H9 (cell line): Measurements from ENCODE around the gene PLXNB2. TPM values are rescaled to one million over a fixed set of nuclear protein-coding genes. Genes with fewer than 3 reads are reported as not detected.

Experiments
- DNase-seq: peaks from one replicate; pipeline ENCODE4 v3.0.0-alpha.2; 2017
- H2AFZ ChIP-seq: one replicate; pipeline ENCODE4 v1.6.1; 2013; ENCODE audit warnings: mild to moderate bottlenecking, low read length, control low read depth, moderate library complexity
- H2AK5ac ChIP-seq: 2 replicates; pipeline ENCODE4 v1.6.1; 2013; ENCODE audit warnings: low read length, control low read depth, mixed read lengths; ENCODE audit not compliant: insufficient read length
- H2BK120ac ChIP-seq: one replicate; pipeline ENCODE4 v1.6.1; 2013; ENCODE audit warnings: low read depth, mild to moderate bottlenecking, low read length, control low read depth, inconsistent platforms; ENCODE audit not compliant: poor library complexity, severe bottlenecking
- H2BK12ac ChIP-seq: 2 replicates; pipeline ENCODE4 v1.6.1; 2013; ENCODE audit warnings: low read length, control low read depth, mixed read lengths, low read depth; ENCODE audit not compliant: insufficient read length
- H2BK15ac ChIP-seq: 2 replicates; pipeline ENCODE4 v1.6.1; 2013; ENCODE audit warnings: low read depth, low read length, control low read depth
- H2BK20ac ChIP-seq: one replicate; pipeline ENCODE4 v1.6.1; 2013; ENCODE audit warnings: low read depth, mild to moderate bottlenecking, low read length, control low read depth, inconsistent platforms; ENCODE audit not compliant: poor library complexity, severe bottlenecking
- H2BK5ac ChIP-seq: 2 replicates; pipeline ENCODE4 v1.6.1; 2013; ENCODE audit warnings: low read length, control low read depth, mixed read lengths; ENCODE audit not compliant: insufficient read length
- H3K14ac ChIP-seq: 2 replicates; pipeline ENCODE4 v1.6.1; 2013; ENCODE audit warnings: low read length, control low read depth; ENCODE audit not compliant: insufficient read depth
- H3K18ac ChIP-seq: 2 replicates; pipeline ENCODE4 v1.6.1; 2013; ENCODE audit warnings: low read depth, mild to moderate bottlenecking, mixed read lengths, low read length, control low read depth; ENCODE audit not compliant: insufficient read length
- H3K23ac ChIP-seq: 2 replicates; pipeline ENCODE4 v1.6.1; 2013; ENCODE audit warnings: low read length, control low read depth, mixed read lengths, low read depth; ENCODE audit not compliant: insufficient read length
- H3K23me2 ChIP-seq: 2 replicates; pipeline ENCODE4 v1.6.1; 2013; ENCODE audit warnings: low read depth, mild to moderate bottlenecking, mixed read lengths, low read length, control low read depth; ENCODE audit not compliant: insufficient read length, poor library complexity, severe bottlenecking
- H3K27ac ChIP-seq: 2 replicates; pipeline ENCODE4 v1.5.1; 2013; ENCODE audit warnings: low read length, control low read depth, mixed read lengths, low read depth; ENCODE audit not compliant: insufficient read length
- H3K27me3 ChIP-seq: 2 replicates; pipeline ENCODE4 v1.6.1; 2013; ENCODE audit warnings: low read length, control low read depth, inconsistent platforms; ENCODE audit not compliant: insufficient read depth
- H3K4ac ChIP-seq: 2 replicates; pipeline ENCODE4 v1.6.1; 2013; ENCODE audit warnings: low read depth, mild to moderate bottlenecking, control low read depth, inconsistent platforms, low read length, moderate library complexity
- H3K4me1 ChIP-seq: 2 replicates; pipeline ENCODE4 v1.6.1; 2013; ENCODE audit warnings: low read length, control low read depth, inconsistent platforms; ENCODE audit not compliant: insufficient read depth
- H3K4me2 ChIP-seq: 2 replicates; pipeline ENCODE4 v1.6.1; 2013; ENCODE audit warnings: low read length, control low read depth, mixed read lengths; ENCODE audit not compliant: insufficient read length, insufficient read depth
- H3K56ac ChIP-seq: 2 replicates; pipeline ENCODE4 v1.6.1; 2013; ENCODE audit warnings: low read depth, mild to moderate bottlenecking, mixed read lengths, low read length, control low read depth; ENCODE audit not compliant: insufficient read length
- H3K79me1 ChIP-seq: 2 replicates; pipeline ENCODE4 v1.6.1; 2013; ENCODE audit warnings: low read depth, mild to moderate bottlenecking, moderate library complexity, low read length, control low read depth, inconsistent platforms; ENCODE audit not compliant: insufficient read depth, poor library complexity, severe bottlenecking
- H3K79me2 ChIP-seq: 2 replicates; pipeline ENCODE4 v1.6.1; 2013; ENCODE audit warnings: low read length, control low read depth, inconsistent platforms; ENCODE audit not compliant: insufficient read depth
- H3K9ac ChIP-seq: 2 replicates; pipeline ENCODE4 v1.6.1; 2013; ENCODE audit warnings: low read length, control low read depth, mixed read lengths; ENCODE audit not compliant: insufficient read length; ENCODE audit errors: extremely low read depth
- H3K9me3 ChIP-seq: one replicate; pipeline ENCODE4 v1.6.1; 2013; ENCODE audit warnings: low read depth, low read length, inconsistent platforms; ENCODE audit not compliant: control insufficient read depth
- H3T11ph ChIP-seq: one replicate; pipeline ENCODE4 v1.6.1; 2013; ENCODE audit warnings: mild to moderate bottlenecking, low read length, control low read depth, inconsistent platforms
- H4K20me1 ChIP-seq: one replicate; pipeline ENCODE4 v1.6.1; 2013; ENCODE audit not compliant: control insufficient read depth, insufficient read length, insufficient read depth
- H4K5ac ChIP-seq: 2 replicates; pipeline ENCODE4 v1.6.1; 2013; ENCODE audit warnings: low read depth, mild to moderate bottlenecking, mixed read lengths, low read length, control low read depth; ENCODE audit not compliant: insufficient read length
- H4K8ac ChIP-seq: replicated peaks from 2 replicates; pipeline ENCODE4 v1.6.1; 2013; ENCODE audit warnings: low read length, control low read depth, mixed read lengths, low read depth; ENCODE audit not compliant: insufficient read length
- H4K91ac ChIP-seq: 2 replicates; pipeline ENCODE4 v1.6.1; 2013; ENCODE audit warnings: low read depth, mild to moderate bottlenecking, moderate library complexity, mixed read lengths, low read length, control low read depth; ENCODE audit not compliant: insufficient read length
- H3K27ac Mint-ChIP-seq, 3 experiments: 2 replicates in 2 of 3; 3 replicates in 1 of 3; pipeline ENCODE4 v1.8.0; 2020 to 2021; ENCODE audit warnings: mixed read lengths in 3 of 3, mild to moderate bottlenecking in 1 of 3, moderate library complexity in 1 of 3
- H3K27me3 Mint-ChIP-seq: 2 replicates; pipeline ENCODE4 v1.8.0; 2021; ENCODE audit warnings: low read depth, mild to moderate bottlenecking, moderate library complexity, mixed read lengths
- H3K36me3 Mint-ChIP-seq, 3 experiments: 2 replicates in 2 of 3; 3 replicates in 1 of 3; pipeline ENCODE4 v1.8.0; 2020 to 2021; ENCODE audit warnings: low read depth in 3 of 3, mixed read lengths in 3 of 3; ENCODE audit not compliant: insufficient read depth in 1 of 3
- H3K4me1 Mint-ChIP-seq, 2 experiments: 2 replicates each; pipeline ENCODE4 v1.8.0; 2020; ENCODE audit warnings: mixed read lengths in 2 of 2
- H3K4me3 Mint-ChIP-seq, 2 experiments: 2 replicates in 1 of 2; 3 replicates in 1 of 2; pipeline ENCODE4 v1.8.0; 2020 to 2021; ENCODE audit warnings: mild to moderate bottlenecking in 2 of 2, mixed read lengths in 2 of 2, moderate library complexity in 1 of 2
- H3K9me3 Mint-ChIP-seq, 2 experiments: 2 replicates in 1 of 2; 3 replicates in 1 of 2; pipeline ENCODE4 v1.8.0; 2020; ENCODE audit warnings: mild to moderate bottlenecking in 2 of 2, mixed read lengths in 2 of 2, moderate library complexity in 1 of 2
- WGBS: extraction: QIAGEN DNeasy Blood & Tissue Kit; methylation state at CpG from one replicate; pipeline ENCODE4 v1.1.7; 2013; ENCODE audit warnings: missing lambda C conversion rate, low lambda C conversion rate, mixed read lengths; ENCODE audit not compliant: insufficient read length; ENCODE audit errors: extremely low coverage; 5-methylcytosine and 5-hydroxymethylcytosine counted together
- total RNA-seq: library from RNA; stranded (reverse); gene quantifications from 2 replicates; pipeline ENCODE4 v1.2.1, GENCODE V29; 2021
- TF ChIP-seq, protein P1 (sequence below): fragments of 200-600 bp; sonication (generic); conservative IDR thresholded peaks from 3 replicates; pipeline ENCODE4 v1.8.0; 2021; ENCODE audit warnings: antibody characterized with exemption, mild to moderate bottlenecking

The PLXNB2 gene
- total RNA-seq, 1 experiment from 2014 or later, result 87.6 TPM

DNA sequence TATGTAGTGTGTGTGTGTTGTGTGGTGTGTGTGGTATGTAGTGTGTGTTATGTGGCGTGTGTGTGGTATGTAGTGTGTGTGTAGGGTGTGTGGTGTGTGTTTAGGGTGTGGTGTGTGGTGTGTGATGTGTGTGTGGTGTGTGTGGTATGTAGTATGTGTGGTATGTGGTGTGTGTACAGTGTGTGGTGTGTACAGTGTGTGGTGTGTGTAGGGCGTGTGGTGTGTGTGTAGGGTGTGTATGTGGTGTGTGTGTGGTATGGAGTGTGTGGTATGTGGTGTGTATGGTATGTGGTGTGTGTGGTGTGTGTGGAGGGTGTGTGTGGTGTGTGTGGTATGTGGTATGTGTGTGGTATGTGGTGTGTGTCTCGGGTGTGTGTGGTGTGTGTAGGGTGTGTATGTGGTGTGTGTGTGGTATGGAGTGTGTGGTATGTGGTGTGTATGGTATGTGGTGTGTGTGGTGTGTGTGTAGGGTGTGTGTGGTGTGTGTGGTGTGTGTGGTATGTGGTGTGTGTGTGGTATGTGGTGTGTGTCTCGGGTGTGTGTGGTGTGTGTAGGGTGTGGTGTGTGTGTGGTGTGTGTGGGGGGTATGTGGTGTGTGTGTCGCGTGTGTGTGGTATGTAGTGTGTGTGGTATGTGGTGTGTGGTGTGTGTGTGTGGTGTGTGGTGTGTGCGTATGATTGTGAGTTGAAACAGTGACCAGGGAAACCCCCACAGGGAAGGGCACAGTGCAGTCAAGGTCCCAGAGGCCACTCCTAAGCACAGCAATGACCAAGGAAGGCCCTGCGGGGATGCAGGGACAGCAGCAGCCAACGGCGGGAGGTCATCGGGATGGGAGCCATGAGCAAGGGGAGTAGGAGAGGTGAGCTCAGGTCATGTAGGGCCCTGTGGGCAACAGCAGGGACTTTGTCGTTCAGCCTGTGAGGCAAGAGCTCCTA, 32.8 kb upstream of the PLXNB2 start:
- no peak overlapping the region for H2AFZ ChIP-seq
- no peak overlapping the region for H3K56ac ChIP-seq

More for the DNA sequence above, 32.8 kb upstream of the PLXNB2 start:
- H3K4ac ChIP-seq, result no peak overlapping the region
- H4K20me1 ChIP-seq, result no peaks in the 10 kb centered on the region
- no peak overlapping the region for H3K27ac ChIP-seq
- Mint-ChIP-seq H3K27me3 (no peaks in the 10 kb centered on the region; the same call in none of the 2 replicates), H3K9me3 (no peaks in the 10 kb centered on the region), H3K27ac (no peak overlapping the region), H3K4me1 (no peaks in the 10 kb centered on the region), H3K36me3 (no peaks in the 10 kb centered on the region), H3K4me3 (no peak overlapping the region)
- H2AK5ac ChIP-seq, result no peak overlapping the region
- H3K9me3 ChIP-seq, result no peaks in the 10 kb centered on the region
- H3K9ac ChIP-seq, result no peak overlapping the region
- H3K79me1 ChIP-seq, result no peaks in the 10 kb centered on the region
- no peak overlapping the region for H2BK15ac ChIP-seq
- no peak overlapping the region for H3K23ac ChIP-seq
- peaks cover 9% of the 10 kb centered on the region for H3K23me2 ChIP-seq
- no peaks in the 10 kb centered on the region for H3K4me1 ChIP-seq
- H3K18ac ChIP-seq, result no peak overlapping the region
- no peak overlapping the region for H4K91ac ChIP-seq
- 100% methylated on average over 7 of the region's 12 CpGs for WGBS
- no peak overlapping the region for H2BK120ac ChIP-seq
- no peaks in the 10 kb centered on the region for H3K79me2 ChIP-seq
- H3K14ac ChIP-seq, result no peak overlapping the region
- TF ChIP-seq, protein P1, sequence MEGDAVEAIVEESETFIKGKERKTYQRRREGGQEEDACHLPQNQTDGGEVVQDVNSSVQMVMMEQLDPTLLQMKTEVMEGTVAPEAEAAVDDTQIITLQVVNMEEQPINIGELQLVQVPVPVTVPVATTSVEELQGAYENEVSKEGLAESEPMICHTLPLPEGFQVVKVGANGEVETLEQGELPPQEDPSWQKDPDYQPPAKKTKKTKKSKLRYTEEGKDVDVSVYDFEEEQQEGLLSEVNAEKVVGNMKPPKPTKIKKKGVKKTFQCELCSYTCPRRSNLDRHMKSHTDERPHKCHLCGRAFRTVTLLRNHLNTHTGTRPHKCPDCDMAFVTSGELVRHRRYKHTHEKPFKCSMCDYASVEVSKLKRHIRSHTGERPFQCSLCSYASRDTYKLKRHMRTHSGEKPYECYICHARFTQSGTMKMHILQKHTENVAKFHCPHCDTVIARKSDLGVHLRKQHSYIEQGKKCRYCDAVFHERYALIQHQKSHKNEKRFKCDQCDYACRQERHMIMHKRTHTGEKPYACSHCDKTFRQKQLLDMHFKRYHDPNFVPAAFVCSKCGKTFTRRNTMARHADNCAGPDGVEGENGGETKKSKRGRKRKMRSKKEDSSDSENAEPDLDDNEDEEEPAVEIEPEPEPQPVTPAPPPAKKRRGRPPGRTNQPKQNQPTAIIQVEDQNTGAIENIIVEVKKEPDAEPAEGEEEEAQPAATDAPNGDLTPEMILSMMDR, result no peak
- H2BK12ac ChIP-seq, result no peak overlapping the region
- DNase-seq, result no peak
- H2BK20ac ChIP-seq, result no peak overlapping the region
- H4K8ac ChIP-seq, result no peak overlapping the region
- no peak overlapping the region for H3K4me2 ChIP-seq
- no peak overlapping the region for H3T11ph ChIP-seq
- H4K5ac ChIP-seq, result no peak overlapping the region
- no peaks in the 10 kb centered on the region for H3K27me3 ChIP-seq
- no peak overlapping the region for H2BK5ac ChIP-seq
